ENCODE results near the gene RAB26.
"Not testable (repeated sequence)": the region's sequence is repeated elsewhere in the genome, so short reads cannot be mapped to it uniquely, and the experiment has no call there.

DNA sequence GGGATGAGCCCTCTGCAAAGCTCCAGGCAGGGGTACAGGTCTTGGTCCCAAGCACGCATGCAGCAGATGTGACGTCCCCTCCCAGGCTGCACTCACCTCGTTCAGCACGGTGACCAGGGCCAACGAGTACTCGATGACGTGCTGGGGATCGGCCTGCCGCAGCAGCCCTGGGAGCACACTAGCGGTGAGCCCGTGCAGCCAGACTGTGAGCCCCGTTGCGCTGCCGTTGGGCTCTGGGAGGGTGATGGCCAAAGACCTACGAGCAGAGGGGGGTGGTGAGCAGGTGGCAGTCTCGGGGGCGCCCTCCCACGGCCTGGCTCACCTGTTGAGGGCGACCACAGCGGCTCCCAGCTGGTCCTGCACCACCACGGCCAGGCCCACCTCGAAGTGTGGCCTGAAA, 42.7 kb upstream of the RAB26 start:
- TF ChIP-seq CTCF (IDR thresholded peaks at IDR 0.05 in 8 of 11, conservative IDR thresholded peaks at IDR 0.05 in 3 of 11); POLR2AphosphoS5 (IDR thresholded peaks at IDR 0.05): not testable (repeated sequence)
